PC-9 (cell line): ENCODE results near the gene METTL6. TPM values are rescaled to one million over a fixed set of nuclear protein-coding genes. Genes with fewer than 3 reads are reported as not detected.
"Not testable (repeated sequence)": the region's sequence is repeated elsewhere in the genome, so short reads cannot be mapped to it uniquely, and the experiment has no call there.

ENCODE experiments used
- BruUV-seq: library from RNA; stranded (reverse); fragments of 400-500 nt; replicated peaks from 2 replicates; lab custom pipeline; 2021; lab: Mats Ljungman, UMichigan
- CTCF ChIA-PET: fragments of 300-600 bp; sonication (Branson Sonifier 250); formaldehyde crosslinking; loops from one replicate; lab custom pipeline; 2022; ENCODE audit warnings: antibody characterized with exemption; lab: Charles Lee
- POLR2A ChIA-PET: fragments of 300-600 bp; sonication (Branson Sonifier 250); formaldehyde crosslinking; loops from one replicate; lab custom pipeline; 2022; ENCODE audit warnings: antibody characterized with exemption; ENCODE audit not compliant: unreplicated experiment; lab: Charles Lee
- DNase-seq, 2 experiments: peaks; one replicate each; pipeline versions ENCODE4 v3.0.0 to v3.0.0-alpha.2; 2015 to 2022; ENCODE audit warnings: mixed read lengths in 1 of 2
- H2AFZ ChIP-seq: fragments of 200-600 bp; sonication (generic); 2 replicates; pipeline ENCODE4 v1.8.1; 2017; ENCODE audit warnings: antibody characterized with exemption
- H3F3A ChIP-seq: fragments of 200-600 bp; sonication (generic); 2 replicates; pipeline ENCODE4 v1.8.1; 2017; ENCODE audit warnings: antibody characterized with exemption, mild to moderate bottlenecking, low read depth; ENCODE audit not compliant: insufficient read depth
- H3K27ac ChIP-seq: fragments of 200-600 bp; sonication (generic); 2 replicates; pipeline ENCODE4 v1.6.1; 2016; ENCODE audit warnings: mixed run types
- H3K27me3 ChIP-seq: fragments of 200-600 bp; sonication (generic); 2 replicates; pipeline ENCODE4 v1.6.1; 2016; ENCODE audit warnings: low read depth, mixed run types; ENCODE audit not compliant: insufficient read depth
- H3K36me3 ChIP-seq: fragments of 200-600 bp; sonication (generic); 2 replicates; pipeline ENCODE4 v1.6.1; 2016; ENCODE audit warnings: low read depth, mixed run types
- H3K4me1 ChIP-seq: fragments of 200-600 bp; sonication (generic); replicated peaks from 2 replicates; pipeline ENCODE4 v1.6.1; 2016; ENCODE audit warnings: mixed run types; ENCODE audit not compliant: insufficient read depth
- H3K4me2 ChIP-seq: fragments of 200-600 bp; sonication (generic); 2 replicates; pipeline ENCODE4 v1.6.1; 2017; ENCODE audit warnings: mixed run types
- H3K4me3 ChIP-seq: fragments of 200-600 bp; sonication (generic); 2 replicates; pipeline ENCODE4 v1.6.1; 2016; ENCODE audit warnings: mixed run types
- H3K79me2 ChIP-seq: fragments of 200-600 bp; sonication (generic); 2 replicates; pipeline ENCODE4 v1.6.1; 2017; ENCODE audit warnings: low read depth, mixed run types
- H3K9me2 ChIP-seq: fragments of 200-600 bp; sonication (generic); 2 replicates; pipeline ENCODE4 v1.8.1; 2017; ENCODE audit warnings: mild to moderate bottlenecking; ENCODE audit not compliant: insufficient read depth
- H3K9me3 ChIP-seq: fragments of 200-600 bp; sonication (generic); 2 replicates; pipeline ENCODE4 v1.8.1; 2016; ENCODE audit warnings: low read depth; ENCODE audit not compliant: insufficient read depth
- H4K20me1 ChIP-seq: fragments of 200-600 bp; sonication (generic); 2 replicates; pipeline ENCODE4 v1.8.1; 2017; ENCODE audit not compliant: insufficient read depth
- CTCF ChIP-seq: fragments of 200-600 bp; sonication (generic); conservative IDR thresholded peaks from 2 replicates; pipeline ENCODE4 v1.6.1; 2017; ENCODE audit warnings: mixed run types, antibody characterized with exemption, mild to moderate bottlenecking, moderate library complexity
- EZH2 ChIP-seq: fragments of 200-600 bp; sonication (generic); IDR thresholded peaks from 2 replicates; pipeline ENCODE4 v1.8.0; 2017; ENCODE audit warnings: antibody characterized with exemption, low read depth
- intact Hi-C: fragments of 100-400 bp; cut with micrococcal nuclease; formaldehyde crosslinking; loops from one replicate; pipeline ENCODE4 v1.10.0; 2022; ENCODE audit not compliant: unreplicated experiment
- total RNA-seq: library from RNA; stranded (reverse); gene quantifications from 2 replicates; pipeline ENCODE4 v1.2.3, GENCODE V29; 2021

Gene METTL6
- total RNA-seq, 1 experiment from 2014 or later, result 17.2 TPM

- Histone ChIP-seq H3K4me3 (no peak overlapping the region), H3K4me1 (peaks cover 8% of the 10 kb centered on the region; the same call in 1 of the 2 replicates), H3K9me2 (no peaks in the 10 kb centered on the region), H4K20me1 (no peaks in the 10 kb centered on the region), H3K27ac (no peak overlapping the region), H2AFZ (no peak overlapping the region), H3K36me3 (no peaks in the 10 kb centered on the region), H3K9me3 (no peaks in the 10 kb centered on the region), H3K27me3 (no peaks in the 10 kb centered on the region), H3F3A (no peaks in the 10 kb centered on the region), H3K4me2 (no peak overlapping the region), H3K79me2 (no peaks in the 10 kb centered on the region)
- no peak for DNase-seq
- POLR2A ChIA-PET, result no interaction called here
- no TSS peak for BruUV-seq
- intact Hi-C loops, result loop anchor here (10.0 kb wide), 2 partner anchors 287 to 477 kb away; no protein-coding TSS in a partner anchor
- CTCF ChIA-PET, result no interaction called here
- TF ChIP-seq EZH2 (no peak), CTCF (no peak)
Observed at GRCh38 chr3:15401936-15402335, 25.4 kb downstream of the METTL6 start.

- Histone ChIP-seq H3K36me3 (no peaks in the 10 kb centered on the region), H3F3A (no peaks in the 10 kb centered on the region), H3K9me2 (no peaks in the 10 kb centered on the region), H3K79me2 (no peaks in the 10 kb centered on the region), H3K9me3 (no peaks in the 10 kb centered on the region), H3K27ac (no peak overlapping the region), H2AFZ (no peak overlapping the region), H3K27me3 (no peaks in the 10 kb centered on the region), H3K4me1 (peaks cover 8% of the 10 kb centered on the region; the same call in 1 of the 2 replicates), H3K4me2 (no peak overlapping the region), H3K4me3 (no peak overlapping the region), H4K20me1 (no peaks in the 10 kb centered on the region)
- DNase-seq, result no peak
- CTCF ChIA-PET, result interaction anchor here (0.6 kb wide), 1 partner anchor 724 kb away, joined by 3 read pairs; no protein-coding TSS in a partner anchor
- POLR2A ChIA-PET, result no interaction called here
- TF ChIP-seq EZH2, result no peak
- no peak for TF ChIP-seq CTCF
- intact Hi-C loops, result loop anchor here (10.0 kb wide), 2 partner anchors 285 to 475 kb away; no protein-coding TSS in a partner anchor
- BruUV-seq, result no TSS peak
Observed at GRCh38 chr3:15399970-15400369, 27.4 kb downstream of the METTL6 start.

GRCh38 chr3:15398731-15399133, 28.6 kb downstream of the METTL6 start:
- H3K4me3 ChIP-seq, intact Hi-C loops: not testable (repeated sequence)

GRCh38 chr3:15393252-15393651, 34.1 kb downstream of the METTL6 start:
- H3K9me2 ChIP-seq, H3K4me1 ChIP-seq, POLR2A ChIA-PET, H3K4me2 ChIP-seq, H3K27me3 ChIP-seq, H3K9me3 ChIP-seq, H3K4me3 ChIP-seq, H3F3A ChIP-seq, intact Hi-C loops, H4K20me1 ChIP-seq, DNase-seq, H2AFZ ChIP-seq, H3K36me3 ChIP-seq, H3K27ac ChIP-seq, CTCF ChIA-PET, BruUV-seq, H3K79me2 ChIP-seq: not testable (repeated sequence)

More at GRCh38 chr3:15398731-15399133, 28.6 kb downstream of the METTL6 start:
- BruUV-seq, H3K4me2 ChIP-seq, H3K79me2 ChIP-seq, H3K27ac ChIP-seq, H3K9me2 ChIP-seq, POLR2A ChIA-PET, CTCF ChIA-PET, DNase-seq, H2AFZ ChIP-seq, H3K4me1 ChIP-seq, H3K9me3 ChIP-seq, H4K20me1 ChIP-seq, H3F3A ChIP-seq, H3K27me3 ChIP-seq, H3K36me3 ChIP-seq: not testable (repeated sequence)
